ENCODE data around the gene C1orf115.
"Not testable (repeated sequence)": the region's sequence is repeated elsewhere in the genome, so short reads cannot be mapped to it uniquely, and the experiment has no call there.

The C1orf115 gene

DNA sequence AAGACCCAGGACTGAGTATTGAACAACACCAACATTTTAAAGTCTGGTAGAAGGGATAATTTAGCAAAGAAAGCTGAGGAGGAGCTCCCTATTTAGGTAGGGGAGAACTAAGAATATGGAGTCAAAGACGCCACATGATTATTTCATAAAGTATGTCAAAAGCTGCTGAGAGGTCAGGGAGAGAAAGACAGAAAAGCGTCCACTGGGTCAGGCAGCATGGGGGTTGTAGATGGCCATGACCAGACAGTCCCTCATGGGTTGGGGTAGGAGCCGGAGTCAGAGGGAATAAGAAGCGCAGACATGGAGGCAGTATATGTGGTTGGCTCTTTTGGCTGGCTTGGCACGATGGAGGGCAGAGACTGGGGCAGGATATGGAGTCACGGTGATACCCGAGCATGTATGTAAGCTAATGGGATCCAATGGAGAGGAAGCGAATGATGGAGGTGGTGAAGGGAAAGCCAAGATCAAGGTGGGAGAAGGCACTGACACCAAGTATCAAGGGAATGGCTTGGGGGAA lies 4.8 kb downstream of the C1orf115 start:
- no peak for DNase-seq (ENCODE audit: low spot score)

DNA sequence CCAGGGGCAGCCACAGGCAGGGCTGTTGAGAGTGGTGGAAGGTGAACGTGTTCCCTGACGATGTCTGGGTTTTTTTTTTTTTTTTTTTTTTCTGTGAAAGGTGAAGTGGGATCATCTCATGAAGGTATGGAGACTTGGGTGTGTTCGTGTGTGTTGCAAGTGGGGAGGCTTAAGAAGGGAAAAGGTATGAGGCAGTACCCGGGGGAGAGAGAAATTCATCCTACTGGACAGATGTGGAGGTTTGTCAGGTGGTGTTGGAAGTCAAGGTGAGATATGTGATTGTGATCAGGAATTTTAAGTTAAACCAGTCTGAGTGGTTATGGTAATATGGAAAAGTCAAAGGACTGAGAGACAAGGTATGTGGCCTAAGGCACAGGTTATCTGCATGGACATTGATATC lies 5.3 kb downstream of the C1orf115 start:
- no peak for DNase-seq (ENCODE audit: low spot score)

DNA sequence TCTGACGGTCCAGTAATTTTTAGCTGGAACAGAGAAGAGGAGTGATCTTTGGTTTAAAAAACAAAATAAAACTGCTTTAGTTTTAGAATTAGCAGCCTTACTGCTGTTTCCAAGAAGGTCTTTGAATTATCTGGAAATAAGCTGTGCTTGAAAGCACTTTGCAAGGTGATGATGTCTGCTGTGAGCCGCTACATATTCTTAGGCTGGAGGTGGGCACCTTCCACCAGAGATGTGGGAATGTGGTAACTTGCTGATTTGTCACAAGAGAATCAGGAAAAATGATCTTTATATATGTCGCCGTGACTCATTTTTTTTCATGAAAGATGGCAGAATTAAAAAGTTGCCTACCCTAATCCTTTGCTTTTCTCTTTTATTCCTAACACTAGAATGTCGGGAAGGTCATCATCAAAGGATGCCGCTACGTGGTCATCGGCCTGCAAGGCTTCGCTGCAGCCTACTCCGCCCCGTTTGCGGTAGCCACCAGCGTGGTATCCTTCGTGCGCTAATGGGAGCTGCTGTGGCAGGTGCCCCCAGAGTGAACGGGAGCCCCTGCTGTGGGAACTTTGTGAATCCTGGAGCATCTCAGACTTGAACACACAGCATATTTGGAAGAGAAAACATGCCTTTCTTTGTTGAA lies 6.2 kb downstream of the C1orf115 start:
- no peak for DNase-seq (ENCODE audit: low spot score)

DNA sequence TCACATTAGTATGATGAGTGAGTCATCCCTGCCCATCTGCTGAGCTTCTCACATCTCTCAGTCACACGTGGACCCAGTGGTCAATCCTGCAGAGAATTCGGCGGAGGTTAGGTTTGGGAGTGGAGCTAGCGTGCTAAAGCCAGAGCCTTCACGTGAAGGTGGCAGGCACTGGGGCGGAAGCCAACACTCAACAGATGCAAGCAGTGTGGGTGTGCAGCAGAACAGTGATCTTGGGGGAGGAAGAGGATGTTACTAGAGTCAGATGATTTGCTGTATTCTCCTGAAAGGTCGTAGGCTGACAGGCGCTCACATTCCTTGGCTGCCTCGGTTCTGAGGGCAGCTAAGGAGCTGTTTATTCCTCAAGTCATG lies 6.7 kb downstream of the C1orf115 start:
- peak; percentile 44 for DNase-seq (ENCODE audit: low spot score)

DNA sequence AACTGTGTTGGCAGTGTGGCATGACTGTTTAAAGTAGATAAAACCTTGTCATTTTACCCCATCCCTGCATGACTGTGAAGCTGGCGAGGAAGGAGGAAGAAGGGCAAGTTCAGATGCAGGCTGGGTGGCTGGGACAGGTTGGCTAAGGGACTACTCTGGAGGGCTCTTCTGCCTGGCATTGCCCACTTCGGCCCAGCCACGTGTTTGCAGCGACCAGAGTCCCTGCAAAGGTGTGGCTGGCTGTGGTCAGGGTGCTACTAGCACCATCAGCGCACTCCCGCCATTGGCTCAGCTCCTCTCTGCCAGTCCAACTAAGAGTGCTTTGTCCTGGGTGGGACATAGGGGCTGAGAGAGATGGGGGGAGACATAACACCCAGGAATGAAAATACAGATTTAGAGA lies 7.2 kb downstream of the C1orf115 start:
- DNase-seq (ENCODE audit: low spot score) = no peak

DNA sequence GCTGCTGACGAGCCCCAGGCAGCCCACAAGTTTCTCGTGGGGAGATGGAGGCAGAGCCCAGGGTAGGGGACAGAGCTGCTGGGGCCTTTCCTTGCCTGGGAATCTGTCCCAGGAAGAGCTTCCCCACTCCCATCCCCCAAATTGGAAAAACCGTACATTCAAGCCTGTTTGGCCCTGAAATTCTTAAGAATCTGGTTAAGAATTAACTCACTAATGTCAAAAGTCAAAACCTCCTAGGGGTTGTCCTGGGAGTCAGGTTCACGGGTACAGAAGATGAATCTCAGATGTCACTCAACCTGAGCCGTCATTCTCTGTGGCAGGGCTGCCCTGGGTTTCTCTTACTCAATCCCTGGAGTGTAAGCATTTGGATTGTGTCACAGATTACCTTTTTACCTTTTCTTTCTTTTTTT lies 8.4 kb downstream of the C1orf115 start:
- DNase-seq (ENCODE audit: low spot score) = no peak

DNA sequence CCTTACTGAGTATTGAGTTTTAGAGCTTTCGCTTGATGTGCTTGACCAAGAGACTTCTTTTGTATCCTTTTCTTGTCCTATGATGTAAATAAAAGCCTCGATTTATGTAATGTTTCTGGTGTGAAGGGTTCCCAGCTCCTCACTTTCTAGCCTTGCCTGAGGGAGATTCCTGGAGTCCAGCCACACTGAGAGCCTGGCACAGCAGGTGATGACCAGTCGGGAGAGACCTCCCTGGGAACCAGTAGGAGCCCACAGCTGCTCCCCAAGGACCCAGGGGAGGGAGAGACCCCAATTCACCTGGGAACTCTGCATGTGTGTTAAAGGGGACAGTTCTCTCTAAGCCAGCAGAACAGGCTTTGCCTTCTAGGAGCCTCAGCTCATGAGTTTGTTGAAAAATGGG lies 8.9 kb downstream of the C1orf115 start:
- DNase-seq (ENCODE audit: low spot score) = no peak

DNA sequence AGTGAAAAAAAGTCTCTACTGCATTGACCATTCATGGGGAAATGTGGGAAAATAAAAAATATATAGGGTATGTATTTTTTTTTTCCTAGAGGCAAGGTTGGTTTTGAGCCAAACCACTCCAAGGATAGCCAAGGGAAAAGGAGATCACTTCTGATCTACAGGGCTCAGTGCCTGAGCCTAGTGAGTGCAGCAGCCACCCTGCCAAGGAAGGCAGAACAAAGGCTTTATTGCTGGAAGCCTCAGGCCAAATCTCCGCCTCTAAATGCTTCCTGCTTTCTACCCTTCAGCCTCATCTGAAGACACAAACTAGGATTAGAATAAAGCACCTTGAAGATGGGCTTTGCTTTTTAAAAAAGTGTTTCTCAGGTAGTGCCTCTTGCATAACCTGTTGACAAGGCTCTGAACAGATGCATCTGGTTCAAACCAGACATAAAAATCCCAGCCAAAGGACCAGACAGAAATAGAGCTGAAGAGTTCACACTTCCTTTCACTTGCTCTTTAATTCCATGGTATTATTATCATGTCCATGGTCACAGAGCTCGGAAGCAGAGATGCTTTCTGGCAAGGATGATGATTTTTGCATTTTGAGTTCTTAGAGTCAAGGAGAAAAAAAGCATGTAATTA lies 10.5 kb downstream of the C1orf115 start:
- no peak for DNase-seq (ENCODE audit: low spot score)

DNA sequence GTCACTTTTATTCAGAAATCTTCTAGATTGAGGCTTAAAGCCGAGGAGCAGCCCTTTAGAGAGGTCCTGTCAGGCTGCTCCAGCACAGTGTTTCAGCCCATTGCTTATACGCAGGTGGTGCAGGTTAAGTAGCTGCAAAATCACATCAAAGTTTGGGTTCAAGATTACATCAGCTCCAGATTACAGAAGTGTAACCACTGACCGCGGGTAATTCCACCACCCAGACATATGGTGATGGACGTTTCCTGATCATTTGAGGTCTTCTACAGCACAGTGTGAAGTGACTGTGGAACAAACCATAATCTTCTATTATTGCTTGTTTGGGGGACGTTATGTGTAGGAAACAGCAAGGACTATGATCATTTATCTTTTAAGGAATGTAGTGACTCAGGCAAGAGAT lies 11.8 kb downstream of the C1orf115 start:
- no peak for DNase-seq (ENCODE audit: low spot score)

DNA sequence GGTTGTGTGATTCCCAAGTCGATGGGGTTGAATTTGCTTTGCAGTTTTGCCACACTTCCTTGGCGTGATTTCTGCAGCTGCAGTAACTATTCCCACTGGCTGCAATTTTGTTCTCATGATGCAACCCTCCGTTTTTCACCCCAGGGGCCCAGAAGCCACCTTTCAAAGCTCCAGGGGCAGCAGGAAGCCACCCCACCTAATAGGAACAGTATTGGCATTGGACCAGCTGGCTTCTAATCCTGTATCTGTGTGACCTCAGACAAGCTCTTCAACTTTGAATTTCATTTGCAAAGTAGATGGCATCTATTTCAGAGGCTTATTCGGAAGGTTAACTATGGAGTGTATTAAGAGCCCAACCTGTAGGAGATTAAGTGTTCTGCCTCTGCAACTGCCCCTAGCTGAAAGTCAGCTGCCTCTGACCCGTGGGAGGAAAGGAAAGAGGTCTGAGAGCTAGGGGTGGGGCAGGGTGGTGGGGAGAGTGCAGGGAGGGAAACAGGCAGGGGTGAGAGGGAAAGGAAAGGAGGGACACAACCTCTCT lies 12.6 kb downstream of the C1orf115 start:
- no peak for DNase-seq (ENCODE audit: low spot score)

DNA sequence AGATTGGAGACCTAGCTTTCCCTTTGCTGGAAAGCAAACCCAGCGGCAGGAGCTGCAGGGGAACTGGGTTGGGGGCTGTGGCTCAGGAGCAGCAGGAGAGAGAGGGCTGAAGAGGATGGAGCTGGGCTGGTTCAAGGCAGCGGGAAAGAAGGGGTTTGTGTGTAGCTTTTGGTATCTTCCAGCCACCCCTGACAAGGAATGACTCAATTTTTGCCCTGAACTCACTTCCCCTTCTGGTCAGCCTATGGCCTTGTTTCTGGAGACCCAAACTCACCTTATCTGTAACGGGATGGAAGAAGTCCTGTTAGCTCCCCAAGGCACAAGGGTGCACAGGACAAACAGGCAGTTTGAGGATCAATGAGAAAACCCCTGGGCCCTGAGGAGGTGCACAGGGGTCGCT lies 13.1 kb downstream of the C1orf115 start:
- DNase-seq (ENCODE audit: low spot score) = no peak

DNA sequence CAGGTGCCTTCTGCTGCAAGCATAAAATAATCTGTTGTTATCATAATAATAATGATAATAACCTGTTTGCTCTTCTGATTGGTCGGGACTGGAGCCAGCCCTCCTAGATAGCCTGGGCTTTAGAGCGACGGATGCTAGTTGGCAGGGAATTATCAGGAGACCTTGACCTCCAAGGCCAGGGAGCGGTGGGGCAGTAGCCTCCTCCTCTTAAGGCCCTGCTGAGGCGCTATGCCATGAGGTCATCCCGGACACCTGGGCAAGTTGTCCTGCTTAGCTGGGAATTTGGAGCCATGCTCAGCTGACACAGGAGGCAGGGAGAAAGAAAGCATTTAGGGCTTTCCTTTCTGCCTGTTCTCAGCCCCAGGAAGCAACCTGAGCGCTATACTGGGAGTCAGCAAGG lies 15.6 kb downstream of the C1orf115 start:
- DNase-seq (ENCODE audit: low spot score) = no peak

DNA sequence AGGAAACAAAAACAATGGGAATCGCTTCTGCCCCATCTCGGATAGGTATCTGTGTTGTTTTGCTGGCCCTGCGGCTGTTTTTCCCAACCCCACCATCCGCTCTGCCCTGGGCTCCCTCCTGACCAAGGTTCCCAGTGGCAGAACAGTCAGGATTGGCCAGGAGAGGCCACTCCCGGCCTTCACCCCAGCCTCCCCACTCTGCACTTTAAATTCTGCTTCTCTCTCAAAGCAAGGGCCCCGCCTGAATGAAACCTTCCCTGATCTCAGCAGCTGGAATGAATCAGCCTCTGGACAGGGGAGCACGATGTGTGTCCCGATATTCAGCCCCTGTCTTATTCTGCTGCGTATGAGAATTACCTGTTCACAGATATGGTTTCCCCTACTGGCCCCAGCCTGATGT lies 16.3 kb downstream of the C1orf115 start:
- no peak for DNase-seq (ENCODE audit: low spot score)

DNA sequence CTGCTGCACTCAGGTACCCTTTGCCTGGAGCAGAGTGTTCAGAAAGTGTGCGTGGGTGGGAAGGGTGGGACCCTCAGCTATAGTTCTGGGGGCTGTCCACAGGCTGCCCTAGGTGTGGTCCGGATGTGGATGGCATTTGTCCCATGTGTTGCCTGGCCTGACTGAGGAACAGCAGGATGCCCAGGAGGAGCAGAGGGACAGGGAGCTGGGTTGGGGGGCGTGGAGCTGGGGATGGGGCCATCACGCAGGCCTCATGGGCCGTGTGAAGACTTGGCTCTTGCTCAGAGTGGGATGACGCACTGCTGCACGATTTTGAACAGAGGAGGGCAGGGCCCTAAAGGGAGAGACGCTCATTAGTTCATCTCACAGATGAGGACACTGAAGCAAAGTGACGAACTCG lies 17.0 kb downstream of the C1orf115 start:
- no peak for DNase-seq (ENCODE audit: low spot score)

DNA sequence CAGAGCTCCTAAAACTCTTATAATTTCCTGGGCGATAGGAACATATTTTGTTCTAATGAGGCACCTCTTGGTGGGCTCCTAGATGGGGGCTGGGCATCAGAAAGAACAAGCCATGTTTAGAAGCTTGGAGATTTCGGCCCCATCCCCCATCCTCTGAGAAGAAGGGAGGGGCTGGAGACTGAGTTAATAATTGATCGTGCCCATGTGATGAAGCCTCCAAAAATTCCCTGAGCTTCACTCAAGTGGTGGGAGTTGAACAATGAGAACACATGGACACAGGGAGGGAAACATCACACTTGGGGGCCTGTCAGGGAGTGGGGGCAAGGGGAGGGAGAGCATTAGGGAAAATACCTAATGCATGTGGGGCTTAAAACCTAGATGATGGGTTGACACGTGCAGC lies 18.1 kb downstream of the C1orf115 start:
- no peak for DNase-seq (ENCODE audit: low spot score)

DNA sequence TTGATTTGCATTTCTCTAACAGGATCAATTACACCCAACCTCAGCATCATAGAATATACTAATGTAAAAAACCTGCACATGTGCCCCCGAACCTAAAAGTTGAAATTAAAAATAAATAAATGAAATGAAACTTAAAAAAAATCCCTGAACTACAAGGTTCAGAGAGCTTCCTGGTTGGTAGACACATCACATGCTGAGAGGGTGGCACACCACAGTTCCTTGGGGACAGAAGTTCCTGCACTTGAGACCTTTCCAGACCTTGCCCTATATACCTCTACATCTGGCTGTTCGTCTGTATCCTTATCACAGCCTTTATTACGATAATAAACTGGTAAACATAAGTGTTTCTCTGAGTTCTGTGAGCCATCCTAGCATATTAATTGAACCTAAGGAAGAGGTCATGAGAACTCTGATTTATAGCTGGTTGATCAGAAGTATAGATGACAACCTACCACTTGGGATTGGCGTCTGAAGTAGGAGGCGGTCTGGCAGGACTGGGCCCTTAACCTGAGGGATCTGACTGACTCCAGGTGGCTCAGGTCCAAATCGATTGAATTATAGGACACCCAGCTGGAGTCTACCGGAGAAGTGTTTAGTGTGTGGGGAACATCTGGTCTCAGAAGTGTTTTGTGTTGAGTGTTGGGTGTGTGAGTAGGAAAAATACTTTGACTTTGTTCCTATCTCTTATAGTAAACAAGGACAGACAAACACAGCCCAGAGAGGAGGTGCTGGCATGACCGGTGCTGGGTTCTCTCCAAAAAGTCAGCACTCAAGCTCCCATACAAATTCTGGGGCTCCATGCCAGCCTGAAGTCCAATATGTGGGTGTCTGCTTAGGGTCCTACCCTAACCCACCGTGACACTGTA lies 19.0 kb downstream of the C1orf115 start:
- no peak for DNase-seq (ENCODE audit: low spot score)

DNA sequence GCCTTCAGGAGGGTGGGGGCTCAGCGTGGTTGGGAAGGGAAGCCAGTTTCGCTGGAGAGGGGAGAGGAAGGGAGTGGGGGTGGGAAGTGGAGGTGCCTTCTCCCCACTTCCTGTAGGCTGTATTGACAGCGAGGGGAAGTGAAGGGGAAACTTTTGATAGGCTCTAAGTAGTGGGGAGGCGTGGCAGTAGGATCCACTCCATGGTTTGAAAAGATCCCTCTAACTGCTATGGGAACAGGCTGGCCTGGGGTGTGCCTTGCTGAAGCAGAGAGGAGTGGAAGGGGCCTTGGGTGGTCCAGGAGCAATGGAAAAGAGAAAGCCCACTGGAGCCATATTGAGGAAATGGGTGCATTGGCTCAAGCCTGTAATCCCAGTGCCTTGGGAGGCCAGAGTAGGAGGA lies 20.2 kb downstream of the C1orf115 start:
- DNase-seq (ENCODE audit: low spot score) = no peak

DNA sequence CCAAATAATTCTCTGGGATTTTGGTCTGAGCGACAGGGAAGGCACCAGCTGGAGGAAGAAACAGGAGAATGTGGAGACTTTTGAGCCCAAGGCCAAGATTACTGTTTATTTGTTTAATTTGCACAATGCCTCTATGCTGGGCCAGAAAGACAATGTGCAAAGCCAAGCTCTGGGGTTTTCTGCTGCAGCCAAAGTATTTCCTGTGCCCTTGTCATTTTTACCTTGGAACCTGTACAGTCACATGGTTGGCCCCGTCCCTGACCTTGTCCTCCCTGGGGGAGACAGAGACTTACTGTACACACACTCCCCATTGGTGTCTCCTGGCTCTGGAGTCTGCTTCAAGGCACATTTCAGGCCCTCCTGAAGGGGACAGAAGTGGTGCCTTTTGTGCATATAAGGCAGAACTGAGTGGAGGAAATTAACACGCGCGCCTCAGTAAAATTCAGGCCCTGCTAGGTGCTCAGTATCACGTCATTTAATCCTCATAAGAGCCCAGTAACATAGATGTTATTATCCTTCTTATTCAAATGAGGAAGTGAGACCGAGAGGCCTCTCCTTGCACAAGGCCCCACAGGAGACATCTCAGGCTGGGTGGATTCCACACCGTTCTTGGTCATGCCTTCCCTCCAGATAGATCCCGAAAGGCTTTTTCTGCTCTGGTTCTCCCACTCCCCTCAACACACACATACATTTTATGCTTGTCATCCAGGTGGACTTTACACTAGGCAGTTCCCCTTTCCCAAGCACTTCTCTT lies 21.1 kb downstream of the C1orf115 start:
- no peak for DNase-seq (ENCODE audit: low spot score)

DNA sequence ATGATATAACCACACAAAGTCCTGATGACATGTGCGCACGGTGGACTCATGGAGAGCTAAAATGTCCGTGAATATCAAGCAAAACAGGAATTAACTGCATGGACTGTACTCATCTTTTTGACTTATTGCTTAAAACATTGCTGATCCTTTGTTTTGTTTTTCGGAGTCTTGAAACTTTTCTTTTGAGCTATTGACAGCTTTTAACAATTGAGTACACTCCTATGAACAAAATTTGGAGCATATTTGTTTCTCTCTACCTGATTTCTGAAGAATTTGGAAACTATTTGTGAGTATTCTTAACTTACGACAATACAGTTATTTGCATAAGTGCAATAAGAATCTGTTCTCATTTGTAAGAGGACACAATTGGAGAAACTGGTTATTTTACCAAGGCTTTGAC lies 25.8 kb downstream of the C1orf115 start:
- not testable (repeated sequence) for DNase-seq (ENCODE audit: low spot score)

DNA sequence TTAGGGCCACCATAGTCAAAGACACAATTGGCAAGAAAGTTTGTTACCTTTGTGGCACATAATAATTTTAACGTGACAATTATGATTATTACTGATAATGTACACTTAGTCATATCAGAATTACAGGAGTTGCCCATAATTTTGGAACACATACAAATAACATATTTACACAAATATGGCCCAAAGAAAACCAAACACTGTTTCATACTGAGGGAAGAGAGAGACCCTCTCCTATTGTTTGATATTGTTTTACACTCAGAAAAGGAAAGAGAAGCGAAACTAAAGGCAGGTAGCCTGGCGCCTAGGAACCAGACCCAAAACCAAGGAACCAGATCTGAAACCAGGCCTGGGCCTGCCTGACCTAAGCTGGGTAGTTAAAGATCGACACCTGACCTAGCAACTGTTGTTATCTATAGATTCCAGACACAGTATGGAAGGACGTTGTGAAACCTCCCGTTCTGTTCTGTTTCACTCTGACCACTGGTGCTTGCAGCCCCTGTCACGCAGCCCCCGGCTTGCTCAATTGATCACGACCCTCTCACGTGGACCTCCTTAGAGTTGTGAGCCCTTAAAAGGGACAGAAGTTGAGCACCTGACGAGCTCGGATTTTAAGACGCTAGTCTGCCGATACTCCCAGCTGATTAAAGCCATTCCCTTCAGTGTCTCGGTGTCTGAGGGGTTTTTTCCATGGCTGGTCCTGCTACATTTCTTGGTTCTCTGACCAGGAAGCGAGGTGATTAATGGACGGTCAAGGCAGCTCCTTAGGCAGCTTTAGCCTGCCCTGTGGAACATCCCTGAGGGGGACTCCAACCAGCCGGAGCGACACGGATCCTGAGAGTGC lies 27.9 kb downstream of the C1orf115 start:
- no peak for DNase-seq (ENCODE audit: low spot score)

DNA sequence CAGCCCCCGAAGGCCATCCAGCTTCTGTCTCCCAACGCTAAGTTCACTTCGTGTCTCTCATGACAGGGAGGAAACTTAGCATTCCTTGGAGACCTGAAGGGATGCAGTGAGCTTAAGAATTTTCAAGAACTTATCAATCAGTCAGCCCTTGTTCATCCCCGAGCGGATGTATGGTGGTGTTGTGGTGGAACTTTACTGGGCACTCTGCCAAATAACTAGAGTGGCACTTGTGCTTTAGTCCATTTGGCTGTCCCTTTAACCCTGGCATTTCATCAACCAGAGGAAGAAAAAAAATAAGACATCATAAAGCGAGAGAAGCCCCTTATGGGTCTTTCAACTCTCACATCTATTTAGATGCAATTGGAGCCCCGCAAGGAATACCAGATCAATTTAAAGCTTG lies 31.1 kb downstream of the C1orf115 start:
- not testable (repeated sequence) for DNase-seq (ENCODE audit: low spot score)
